ENCODE measurements around the gene GADD45B. TPM values are rescaled to one million over a fixed set of nuclear protein-coding genes. Genes with fewer than 3 reads are reported as not detected.
"Not testable (repeated sequence)": the region's sequence is repeated elsewhere in the genome, so short reads cannot be mapped to it uniquely, and the experiment has no call there.

GADD45B gene
- total RNA-seq, 2 experiments from 2014 or later = 107 to 112 TPM

DNA sequence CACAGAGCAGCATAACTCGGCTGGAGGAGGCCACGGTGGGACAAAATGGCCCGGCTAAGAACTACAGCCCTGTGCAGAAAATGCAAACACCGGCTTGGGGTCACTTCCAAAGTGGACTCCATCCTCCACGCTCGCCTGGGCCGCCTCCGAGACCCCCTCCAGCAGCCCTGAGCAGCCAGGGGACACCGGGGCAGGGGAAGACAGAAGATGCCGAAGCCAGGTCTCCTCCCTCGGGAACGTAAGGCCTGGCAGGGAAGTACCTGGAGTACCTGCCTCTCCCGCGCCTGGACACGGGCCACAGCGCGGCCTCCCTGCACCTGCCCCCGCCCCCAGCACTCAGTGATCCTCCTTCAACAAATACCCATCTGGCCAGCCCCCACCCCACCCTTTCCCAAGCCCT lies 24.2 kb upstream of the GADD45B start:
- H3K36me3 Mint-ChIP-seq (ENCODE audit: low read depth) = peaks cover 5% of the 10 kb centered on the region
- DNase-seq = no peak
- intact Hi-C loops (cut with micrococcal nuclease) = no loop called here
- peaks cover 36% of the 10 kb centered on the region for H3K4me1 Mint-ChIP-seq (ENCODE audit: low read depth)
- no peaks in the 10 kb centered on the region for H3K9me3 Mint-ChIP-seq
- CTCF ChIA-PET = no interaction called here
- no peaks in the 10 kb centered on the region for H3K27me3 Mint-ChIP-seq (ENCODE audit: low read depth)
- no peak overlapping the region for H3K4me3 Mint-ChIP-seq
- H3K27ac Mint-ChIP-seq = no peak overlapping the region

DNA sequence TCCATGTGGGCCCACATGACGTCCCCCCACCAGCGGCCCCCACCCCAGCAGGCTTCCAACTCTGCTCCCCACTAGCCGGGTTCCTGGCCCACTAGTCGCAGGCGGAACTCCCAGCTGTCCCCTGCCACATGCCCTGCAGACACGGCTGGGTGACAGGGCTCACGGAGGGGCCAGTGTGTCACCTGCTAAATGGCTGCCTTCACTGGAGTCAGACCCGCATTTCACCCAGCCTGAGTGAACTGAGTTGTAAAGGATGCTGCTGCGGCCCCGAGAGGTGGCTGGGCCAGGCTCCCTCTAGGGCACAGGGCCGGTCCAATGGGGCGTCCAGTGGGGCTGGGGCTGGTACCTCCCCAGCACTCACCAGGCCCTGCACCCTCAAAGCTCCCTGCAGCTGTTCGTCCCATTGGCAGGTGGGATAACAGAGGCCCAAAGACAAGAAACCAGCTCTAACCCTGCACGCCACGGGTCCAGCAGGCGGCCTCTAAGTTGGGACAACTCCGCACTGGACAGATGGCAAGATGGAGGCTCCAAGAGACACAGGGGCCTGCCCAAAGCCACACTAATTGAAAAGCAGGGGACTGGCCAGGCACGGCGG lies 22.4 kb upstream of the GADD45B start:
- no peak for DNase-seq
- H3K4me1 Mint-ChIP-seq (ENCODE audit: low read depth) = peaks cover 28% of the 10 kb centered on the region
- H3K4me3 Mint-ChIP-seq = no peak overlapping the region
- H3K27me3 Mint-ChIP-seq (ENCODE audit: low read depth) = no peaks in the 10 kb centered on the region
- CTCF ChIA-PET = no interaction called here
- intact Hi-C loops (cut with micrococcal nuclease) = no loop called here
- H3K9me3 Mint-ChIP-seq = no peaks in the 10 kb centered on the region
- peaks cover 9% of the 10 kb centered on the region for H3K36me3 Mint-ChIP-seq (ENCODE audit: low read depth)
- no peak overlapping the region for H3K27ac Mint-ChIP-seq

DNA sequence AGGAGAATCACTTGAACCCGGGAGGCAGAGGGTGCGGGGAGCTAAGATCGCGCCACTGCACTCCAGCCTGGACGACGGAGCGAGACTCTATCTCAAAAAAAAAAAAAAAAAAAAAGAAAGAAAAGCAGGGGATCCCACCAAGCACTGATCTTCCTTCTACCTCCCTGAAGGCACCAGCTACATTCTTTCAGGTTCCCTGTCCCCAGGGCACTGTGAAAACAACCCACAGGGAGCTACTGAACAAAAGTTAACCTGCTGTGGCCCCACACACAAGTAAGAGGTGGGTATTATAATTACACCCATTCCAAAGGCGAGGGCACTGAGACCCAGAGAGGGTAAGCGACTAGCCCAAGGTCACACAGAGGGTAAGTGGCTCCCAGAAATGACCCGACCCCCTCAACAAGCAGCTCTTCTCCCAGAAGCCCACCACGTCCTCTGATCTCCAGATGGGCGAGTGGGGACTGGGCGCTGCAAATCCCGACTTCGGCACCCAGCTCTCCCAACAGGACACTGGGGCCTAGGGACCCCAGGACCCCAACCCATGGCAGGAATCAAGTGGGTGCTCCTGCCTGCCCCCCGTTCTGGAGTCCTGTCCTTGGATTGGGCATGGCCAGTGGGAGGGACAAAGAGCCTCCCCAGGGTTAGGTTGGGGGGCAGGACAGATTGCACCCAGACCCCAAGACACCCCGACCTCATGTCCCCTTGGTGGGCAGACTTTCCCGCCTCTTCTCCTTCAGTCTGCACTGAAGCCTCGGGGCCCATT lies 21.5 kb upstream of the GADD45B start:
- intact Hi-C loops (cut with micrococcal nuclease) = no loop called here
- peak overlapping the region; percentile 86 for H3K4me3 Mint-ChIP-seq
- H3K27me3 Mint-ChIP-seq (ENCODE audit: low read depth) = no peaks in the 10 kb centered on the region
- peaks cover 9% of the 10 kb centered on the region for H3K36me3 Mint-ChIP-seq (ENCODE audit: low read depth)
- H3K9me3 Mint-ChIP-seq = no peaks in the 10 kb centered on the region
- DNase-seq = no peak
- no peak overlapping the region for H3K27ac Mint-ChIP-seq
- peaks cover 27% of the 10 kb centered on the region for H3K4me1 Mint-ChIP-seq (ENCODE audit: low read depth)
- CTCF ChIA-PET = interaction anchor here (0.6 kb wide), 1 partner anchor 557 kb away, joined by 4 read pairs; no protein-coding TSS in a partner anchor

DNA sequence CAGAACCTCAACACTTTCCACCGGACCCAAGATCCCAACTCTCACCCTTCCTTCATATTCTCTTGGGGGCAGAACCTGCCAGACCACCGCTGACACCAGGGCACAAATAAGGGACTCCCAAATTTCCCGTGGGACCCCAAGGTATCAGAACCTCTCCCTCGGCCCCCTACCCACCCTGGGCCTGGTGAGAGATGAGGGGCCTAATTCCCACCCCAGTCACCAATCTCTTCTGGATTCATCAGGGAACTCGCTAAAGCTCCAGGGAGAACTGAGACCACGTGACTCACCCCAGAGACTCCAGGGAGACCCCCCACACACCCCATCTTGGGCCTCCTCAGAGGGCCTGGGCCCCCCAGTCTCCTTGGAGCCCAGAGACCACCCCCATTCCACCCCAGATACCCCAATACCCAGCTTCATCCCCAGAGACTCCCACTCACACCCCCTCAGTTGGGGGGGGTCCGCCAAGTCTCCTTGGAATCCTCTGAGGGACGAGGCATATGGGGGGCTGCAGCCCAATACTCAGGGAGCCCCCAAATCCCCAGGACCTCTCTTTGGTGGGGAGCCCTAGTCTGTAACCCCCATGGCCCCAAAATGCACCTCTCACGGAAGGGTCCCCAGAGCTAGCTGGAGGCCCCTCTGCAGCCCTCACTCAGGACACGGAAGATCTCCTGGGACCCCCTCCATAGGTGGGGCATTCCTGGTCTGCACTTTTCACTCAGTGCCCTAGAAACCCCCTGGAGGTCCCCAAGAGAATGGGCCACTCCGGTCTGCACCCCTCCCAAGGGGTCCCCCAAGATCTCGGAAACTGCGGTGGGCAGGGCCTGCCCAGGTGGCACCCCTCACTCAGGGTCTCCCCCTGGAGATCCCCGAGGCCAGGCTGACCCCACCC lies 20.7 kb upstream of the GADD45B start:
- Mint-ChIP-seq H3K27ac (peak overlapping the region; percentile 36), H3K36me3 (ENCODE audit: low read depth) (peaks cover 9% of the 10 kb centered on the region), H3K27me3 (ENCODE audit: low read depth) (no peaks in the 10 kb centered on the region), H3K9me3 (no peaks in the 10 kb centered on the region), H3K4me1 (ENCODE audit: low read depth) (peaks cover 27% of the 10 kb centered on the region), H3K4me3 (peak overlapping the region; percentile 86)
- CTCF ChIA-PET = no interaction called here
- intact Hi-C loops (cut with micrococcal nuclease) = no loop called here
- no peak for DNase-seq

DNA sequence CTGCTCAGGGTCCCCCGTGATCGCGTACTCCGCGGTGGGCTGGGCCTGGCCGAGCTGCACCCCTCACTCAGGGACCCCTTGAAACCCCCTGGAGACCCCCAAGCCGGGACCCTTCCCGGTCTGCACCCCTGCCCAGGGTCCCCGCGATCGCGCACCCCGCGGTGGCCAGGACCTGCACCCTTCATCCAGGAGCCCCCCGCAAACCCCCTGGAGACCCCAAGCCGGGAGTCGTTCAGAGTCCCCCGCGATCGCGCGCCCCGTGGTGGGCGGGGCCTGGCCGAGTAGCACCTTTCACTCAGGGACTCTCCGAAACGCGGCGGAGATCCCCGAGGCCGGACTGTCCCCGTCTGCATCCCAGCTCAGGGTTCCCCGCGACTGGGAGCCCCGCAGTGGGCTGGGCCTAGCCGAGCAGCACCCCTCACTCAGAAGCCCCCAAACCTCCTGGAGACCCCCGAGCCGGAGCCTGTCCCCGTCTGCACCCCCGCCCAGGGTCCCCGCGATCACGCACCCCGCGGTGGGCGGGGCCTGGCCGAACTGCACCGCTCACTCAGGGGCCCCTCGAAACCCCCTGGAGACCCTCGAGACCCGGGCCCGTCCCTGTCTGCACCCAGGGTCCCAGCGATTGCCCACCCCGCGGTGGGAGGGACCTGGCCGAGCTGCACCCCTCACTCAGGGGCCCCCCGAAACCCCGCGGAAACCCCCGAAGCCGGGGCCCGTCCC lies 19.9 kb upstream of the GADD45B start:
- CTCF ChIA-PET = no interaction called here
- H3K36me3 Mint-ChIP-seq (ENCODE audit: low read depth) = peaks cover 9% of the 10 kb centered on the region

DNA sequence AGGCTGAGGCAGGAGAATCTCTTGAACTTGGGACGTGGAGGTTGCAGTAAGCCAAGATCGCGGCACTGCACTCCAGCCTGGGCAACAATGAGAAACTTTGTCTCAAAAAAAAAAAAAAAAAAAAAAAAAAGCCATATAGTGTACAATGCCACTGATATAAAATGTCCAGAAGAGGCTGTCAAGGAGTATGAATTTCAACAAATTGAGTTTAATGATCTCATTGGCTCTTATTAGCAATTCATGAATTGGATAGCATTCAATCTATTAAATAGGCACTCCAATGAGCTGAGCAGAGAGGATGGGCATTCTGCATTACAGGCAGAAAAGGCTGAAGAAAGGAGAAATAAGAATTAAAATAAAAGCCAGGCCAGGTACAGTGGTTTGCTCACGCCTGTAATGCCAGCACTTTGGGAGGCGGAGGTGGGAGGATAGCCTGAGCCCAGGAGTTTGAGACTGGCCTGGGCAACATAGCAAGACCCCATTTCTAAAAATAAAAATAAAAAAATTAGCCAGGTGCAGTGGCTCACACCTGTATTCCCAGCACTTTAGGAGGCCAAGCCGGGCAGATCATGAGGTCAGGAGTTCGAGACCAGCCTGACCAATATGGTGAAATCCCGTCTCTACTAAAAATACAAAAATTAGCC lies 18.4 kb upstream of the GADD45B start:
- CTCF ChIA-PET = interaction anchor here (0.5 kb wide), 1 partner anchor 19 kb away, joined by 7 read pairs; no protein-coding TSS in a partner anchor
- intact Hi-C loops (cut with micrococcal nuclease) = loop anchor here (1.0 to 2.0 kb wide), 2 partner anchors 19 to 30 kb away; partner anchors contain the start of genes GADD45B and TIMM13
- H3K27me3 Mint-ChIP-seq (ENCODE audit: low read depth) = no peaks in the 10 kb centered on the region
- peak overlapping the region; percentile 88 for H3K27ac Mint-ChIP-seq
- peaks cover 27% of the 10 kb centered on the region for H3K4me1 Mint-ChIP-seq (ENCODE audit: low read depth)
- H3K4me3 Mint-ChIP-seq = peak overlapping the region; percentile 81
- no peak for DNase-seq
- peaks cover 9% of the 10 kb centered on the region for H3K36me3 Mint-ChIP-seq (ENCODE audit: low read depth)
- H3K9me3 Mint-ChIP-seq = no peaks in the 10 kb centered on the region

More for the DNA sequence above, 19.9 kb upstream of the GADD45B start:
- Mint-ChIP-seq H3K4me1 (ENCODE audit: low read depth) (peaks cover 27% of the 10 kb centered on the region), H3K27me3 (ENCODE audit: low read depth) (no peaks in the 10 kb centered on the region), H3K9me3 (no peaks in the 10 kb centered on the region), H3K4me3 (peak overlapping the region; percentile 86), H3K27ac (peak overlapping the region; percentile 87)
- peak; percentile 71 for DNase-seq
- intact Hi-C loops (cut with micrococcal nuclease) = loop anchor here (2.0 kb wide), 1 partner anchor 21 kb away; the partner anchor contains the start of gene GADD45B

DNA sequence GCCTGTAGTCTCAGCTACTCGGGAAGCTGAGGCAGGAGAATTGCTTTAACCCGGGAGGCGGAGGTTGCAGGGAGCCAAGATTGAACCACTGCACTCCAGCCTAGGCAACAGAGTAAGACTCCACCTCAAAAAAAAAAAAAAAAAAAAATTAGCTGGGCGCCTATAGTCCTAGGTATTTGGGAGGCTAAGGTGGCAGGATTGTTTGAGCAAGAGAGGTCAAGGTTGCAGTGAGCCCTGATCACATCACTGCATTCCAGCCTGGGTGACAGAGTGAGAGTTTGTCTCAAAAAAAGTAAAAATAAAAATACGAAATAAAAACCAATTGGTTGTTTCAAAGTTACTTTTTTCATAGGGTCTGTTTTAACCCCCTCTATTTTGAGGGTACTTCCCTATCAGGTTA lies 17.9 kb upstream of the GADD45B start:
- no peak for DNase-seq
- Mint-ChIP-seq H3K36me3 (ENCODE audit: low read depth) (peaks cover 9% of the 10 kb centered on the region), H3K4me3 (no peak overlapping the region), H3K27ac (no peak overlapping the region), H3K9me3 (no peaks in the 10 kb centered on the region), H3K27me3 (ENCODE audit: low read depth) (no peaks in the 10 kb centered on the region), H3K4me1 (ENCODE audit: low read depth) (peaks cover 26% of the 10 kb centered on the region)
- CTCF ChIA-PET = no interaction called here
- intact Hi-C loops (cut with micrococcal nuclease) = no loop called here

DNA sequence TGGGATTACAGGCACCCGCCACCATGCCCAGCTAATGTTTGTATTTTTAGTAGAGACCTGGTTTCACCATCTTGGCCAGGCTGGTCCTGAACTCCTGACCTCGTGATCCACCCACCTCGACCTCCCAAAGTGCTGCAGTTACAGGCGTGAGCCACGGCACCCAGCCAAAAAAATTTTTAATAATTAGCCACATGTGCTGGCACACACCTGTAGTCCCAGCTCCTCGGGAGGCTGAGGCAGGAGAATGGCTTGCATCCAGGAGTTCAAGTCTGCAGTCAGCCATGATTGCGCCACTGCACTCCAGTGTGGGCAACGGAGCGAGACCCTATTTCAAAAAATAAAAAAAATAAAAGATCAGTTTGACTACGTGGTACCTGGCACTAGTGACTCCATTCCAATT lies 17.2 kb upstream of the GADD45B start:
- H3K9me3 Mint-ChIP-seq; H3K27ac Mint-ChIP-seq; DNase-seq; H3K27me3 Mint-ChIP-seq (ENCODE audit: low read depth); H3K4me3 Mint-ChIP-seq; H3K36me3 Mint-ChIP-seq (ENCODE audit: low read depth); intact Hi-C loops (cut with micrococcal nuclease); CTCF ChIA-PET: not testable (repeated sequence)
- peaks cover 24% of the 10 kb centered on the region for H3K4me1 Mint-ChIP-seq (ENCODE audit: low read depth)

DNA sequence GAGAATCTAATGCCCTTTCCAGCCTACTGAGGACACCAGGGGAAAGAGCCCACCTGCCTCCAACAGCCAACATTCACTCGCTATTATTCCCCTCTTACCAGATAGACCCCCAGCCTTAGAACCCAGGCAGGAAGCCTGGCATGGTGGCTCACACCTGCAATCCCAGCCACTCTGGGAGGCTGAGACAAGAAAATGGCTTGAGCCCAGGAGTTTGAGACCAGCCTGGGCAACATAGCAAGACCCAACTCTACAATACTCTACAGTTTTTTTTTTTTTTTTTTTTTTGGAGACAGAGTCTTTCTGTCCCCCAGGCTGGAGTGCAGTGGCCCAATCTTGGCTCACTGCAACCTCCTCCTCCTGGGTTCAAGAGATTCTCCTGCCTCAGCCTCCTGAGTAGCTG lies 15.7 kb upstream of the GADD45B start:
- Mint-ChIP-seq H3K4me3 (no peak overlapping the region), H3K4me1 (ENCODE audit: low read depth) (peaks cover 13% of the 10 kb centered on the region), H3K36me3 (ENCODE audit: low read depth) (peaks cover 5% of the 10 kb centered on the region), H3K9me3 (no peaks in the 10 kb centered on the region), H3K27ac (no peak overlapping the region), H3K27me3 (ENCODE audit: low read depth) (peaks cover 2% of the 10 kb centered on the region)
- intact Hi-C loops (cut with micrococcal nuclease) = loop anchor here (5.0 kb wide), 1 partner anchor 298 kb away; the partner anchor contains the start of gene DOT1L
- DNase-seq = no peak
- CTCF ChIA-PET = interaction anchor here (0.6 kb wide), 1 partner anchor 721 kb away, joined by 4 read pairs; no protein-coding TSS in a partner anchor

DNA sequence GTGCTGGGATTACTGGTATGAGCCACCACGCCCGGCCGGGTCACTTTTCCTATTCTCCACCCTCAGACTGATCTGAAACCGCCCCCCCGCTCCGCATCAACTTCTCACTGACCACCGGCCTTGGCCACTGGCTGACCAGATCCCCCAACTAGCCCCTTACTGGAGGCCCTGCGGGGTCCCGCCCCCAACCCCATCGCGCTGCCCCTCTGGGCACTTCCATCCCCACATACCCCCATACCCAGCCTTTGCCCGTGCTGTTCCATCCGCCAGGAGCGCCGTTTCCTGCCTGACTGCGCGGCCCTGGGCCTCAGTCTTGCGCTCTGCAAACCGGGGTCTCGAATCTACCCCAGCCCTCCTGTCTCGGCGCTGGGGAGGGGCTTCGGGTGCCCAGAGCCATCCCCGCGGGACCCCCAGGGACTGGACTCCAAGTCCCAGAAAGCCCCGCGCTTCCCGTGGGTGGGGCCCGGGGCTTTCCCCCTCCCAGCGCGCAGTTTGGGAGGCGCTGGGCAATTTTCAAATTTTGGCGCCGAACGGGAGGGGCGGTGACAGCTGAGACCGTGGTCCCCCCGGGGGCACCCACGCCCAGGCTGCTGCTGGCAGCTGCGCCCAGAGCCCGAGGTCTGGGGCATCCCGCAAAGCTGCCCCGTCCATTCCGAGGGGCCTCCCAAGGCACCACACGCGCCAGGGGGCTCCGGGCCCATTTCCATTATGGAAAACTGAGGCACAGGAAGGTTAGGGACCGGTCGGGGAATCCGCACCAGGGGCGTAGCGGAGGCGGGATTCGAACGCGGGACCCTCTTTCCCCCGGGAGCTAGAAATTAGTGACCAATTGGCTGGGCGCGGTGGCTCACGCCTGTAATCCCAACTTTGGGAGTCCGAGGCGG lies 13.9 kb upstream of the GADD45B start:
- peak; percentile 75 for DNase-seq

More for the DNA sequence above, 13.9 kb upstream of the GADD45B start:
- peak overlapping the region; percentile 84 for H3K4me3 Mint-ChIP-seq
- H3K27me3 Mint-ChIP-seq (ENCODE audit: low read depth) = peaks cover 2% of the 10 kb centered on the region
- H3K36me3 Mint-ChIP-seq (ENCODE audit: low read depth) = peaks cover 3% of the 10 kb centered on the region
- H3K27ac Mint-ChIP-seq = peak overlapping the region; percentile 36
- no peaks in the 10 kb centered on the region for H3K9me3 Mint-ChIP-seq
- CTCF ChIA-PET = interaction anchor here (0.7 kb wide), 2 partner anchors 149 to 157 kb away, joined by 3 to 5 read pairs; no protein-coding TSS in a partner anchor
- intact Hi-C loops (cut with micrococcal nuclease) = loop anchor here (5.0 kb wide), 1 partner anchor 300 kb away; the partner anchor contains the start of gene DOT1L
- H3K4me1 Mint-ChIP-seq (ENCODE audit: low read depth) = peaks cover 9% of the 10 kb centered on the region
